COLO668 (cell line): ENCODE results near the gene GNAO1.
"Not testable (repeated sequence)": the region's sequence is repeated elsewhere in the genome, so short reads cannot be mapped to it uniquely, and the experiment has no call there.

Source experiments
- DNase-seq: peaks from one replicate; lab custom pipeline; 2025; ENCODE audit not compliant: unreplicated experiment; lab: John Stamatoyannopoulos, UW

GNAO1 gene

GRCh38 chr16:56379044-56379443, 187.8 kb downstream of the GNAO1 start:
- DNase-seq, result not testable (repeated sequence)

- not testable (repeated sequence) for DNase-seq
Observed at GRCh38 chr16:56380778-56381485, 189.6 kb downstream of the GNAO1 start.

DNA sequence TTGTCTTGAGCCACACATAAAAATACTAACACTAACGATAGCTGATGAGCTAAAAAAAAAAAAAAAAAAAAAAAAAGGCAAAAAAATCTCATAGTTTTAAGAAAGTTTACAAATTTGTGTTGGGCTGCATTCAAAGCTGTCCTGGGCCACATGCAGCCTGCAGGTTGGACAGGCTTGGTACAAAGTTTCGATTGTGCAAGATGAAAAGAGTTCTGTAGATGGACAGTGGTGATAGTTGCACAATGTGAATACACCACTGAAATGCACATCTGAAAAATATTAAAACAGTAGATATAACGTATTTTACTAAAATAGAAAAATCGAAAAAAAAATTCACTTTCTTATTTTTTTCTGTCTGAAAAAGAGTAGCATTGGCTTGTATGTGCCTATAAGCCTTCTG, 191.2 kb downstream of the GNAO1 start:
- DNase-seq, result no peak

DNA sequence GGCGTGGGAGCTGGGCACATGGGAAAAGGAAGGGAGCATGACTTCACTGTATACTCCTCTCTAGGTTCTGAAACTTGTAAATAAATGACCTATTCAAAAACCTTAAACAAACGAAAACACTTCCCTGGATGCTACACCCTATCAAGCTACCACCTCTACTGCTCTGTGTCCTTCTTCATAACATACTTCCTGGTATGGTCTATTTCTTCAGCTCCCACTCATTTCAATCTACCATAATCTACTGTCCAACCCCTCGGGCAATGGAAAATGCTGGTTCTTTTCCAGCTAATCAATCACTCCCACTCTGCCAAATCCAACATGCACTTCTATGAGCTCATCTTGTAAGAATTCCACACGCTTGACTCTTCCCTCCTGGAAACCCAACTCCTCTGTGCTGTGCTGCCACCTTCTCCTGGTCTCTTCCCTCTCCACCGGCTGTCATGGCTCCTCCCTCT, 191.6 kb downstream of the GNAO1 start:
- no peak for DNase-seq

DNA sequence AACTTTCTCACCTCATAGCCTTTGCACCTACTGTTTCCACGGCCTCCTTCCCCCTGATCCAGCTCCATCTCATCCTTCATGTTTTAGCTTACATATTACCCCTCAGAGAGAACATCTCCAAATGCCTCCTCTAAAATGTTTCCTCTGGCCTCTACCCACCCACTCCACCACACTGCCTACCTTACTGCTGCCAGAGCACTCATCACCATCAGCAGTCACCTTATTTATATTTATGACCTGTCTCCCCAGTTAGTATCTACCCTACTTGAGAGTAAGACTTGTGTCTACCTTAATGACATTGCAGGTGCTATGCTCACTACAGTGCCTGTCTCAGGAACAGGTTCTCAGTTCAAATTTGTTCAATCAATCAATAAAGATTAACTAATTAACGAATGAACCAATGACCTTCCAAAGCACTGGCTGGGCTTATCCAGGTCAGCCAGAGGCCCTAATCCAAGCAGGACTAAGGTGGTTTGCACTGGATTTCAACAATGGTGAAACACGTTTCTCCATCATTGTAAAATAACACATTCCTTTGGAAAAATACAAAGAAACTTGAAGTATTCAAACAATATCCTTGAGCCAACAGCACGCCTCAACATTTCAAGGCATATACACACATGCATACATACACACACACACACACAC, 192.9 kb downstream of the GNAO1 start:
- DNase-seq, result no peak

GRCh38 chr16:56387396-56387795, 196.1 kb downstream of the GNAO1 start:
- no peak for DNase-seq

- no peak for DNase-seq
Observed at GRCh38 chr16:56388209-56388608, 196.9 kb downstream of the GNAO1 start.

GRCh38 chr16:56389554-56389953, 198.3 kb downstream of the GNAO1 start:
- no peak for DNase-seq

GRCh38 chr16:56396724-56397123, 205.4 kb downstream of the GNAO1 start:
- not testable (repeated sequence) for DNase-seq

DNA sequence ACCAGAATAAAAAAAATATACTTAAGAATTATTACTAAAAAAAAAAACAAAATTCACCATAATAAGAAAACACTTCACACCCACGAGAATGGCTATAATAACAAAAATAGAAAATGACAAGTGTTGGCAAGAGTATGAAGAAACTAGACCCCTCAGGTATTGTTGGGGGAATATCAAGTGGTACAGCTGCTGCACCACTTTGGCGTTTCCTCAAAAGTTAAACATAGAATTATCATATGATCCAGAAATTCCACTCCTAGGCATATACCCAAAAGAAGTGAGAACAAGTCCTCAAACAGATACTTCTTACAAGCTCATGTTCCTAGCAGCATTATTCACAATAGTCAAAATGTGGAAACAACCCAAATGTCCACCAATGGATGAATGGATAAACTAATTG, 207.8 kb downstream of the GNAO1 start:
- DNase-seq, result no peak

GRCh38 chr16:56399486-56399885, 208.2 kb downstream of the GNAO1 start:
- DNase-seq, result no peak

DNA sequence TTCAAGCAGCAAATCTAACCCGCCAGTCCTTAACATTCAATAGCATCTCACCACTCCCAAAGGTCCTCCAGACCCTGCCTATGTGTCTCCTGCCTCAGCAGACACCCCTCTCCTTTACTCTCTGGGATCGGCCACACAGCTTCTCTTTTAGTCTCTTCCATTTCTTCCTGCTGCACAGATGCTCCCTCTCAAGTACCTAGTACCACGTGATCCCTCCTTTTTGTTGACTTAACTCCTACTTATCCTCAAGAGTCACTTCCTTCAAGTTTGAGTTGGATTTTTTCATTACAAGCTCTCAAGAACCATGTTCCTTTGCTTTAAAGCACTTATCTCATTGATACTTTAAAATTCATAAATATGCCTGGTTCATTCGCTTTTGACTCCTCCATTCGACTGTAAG, 209.2 kb downstream of the GNAO1 start:
- no peak for DNase-seq

DNA sequence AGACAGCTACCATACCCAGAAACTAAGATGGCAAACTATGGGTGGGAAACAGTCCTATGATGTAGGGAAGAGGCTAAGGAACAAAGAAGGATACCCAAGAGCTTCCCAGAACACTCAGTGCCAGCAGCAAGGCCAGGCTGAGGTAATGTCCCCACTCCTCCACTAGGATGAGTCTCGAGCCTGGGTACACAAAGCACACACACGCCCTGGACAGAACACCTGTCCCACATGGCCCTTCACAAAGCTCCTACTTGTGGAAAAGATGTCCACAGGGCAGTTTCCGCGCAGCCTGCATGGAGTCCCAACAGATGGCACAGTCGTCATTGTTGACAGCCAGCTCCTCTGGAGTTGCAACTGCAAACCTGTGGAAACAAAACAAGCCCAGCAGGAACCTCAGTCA, 210.2 kb downstream of the GNAO1 start:
- peak; percentile 40 for DNase-seq

DNA sequence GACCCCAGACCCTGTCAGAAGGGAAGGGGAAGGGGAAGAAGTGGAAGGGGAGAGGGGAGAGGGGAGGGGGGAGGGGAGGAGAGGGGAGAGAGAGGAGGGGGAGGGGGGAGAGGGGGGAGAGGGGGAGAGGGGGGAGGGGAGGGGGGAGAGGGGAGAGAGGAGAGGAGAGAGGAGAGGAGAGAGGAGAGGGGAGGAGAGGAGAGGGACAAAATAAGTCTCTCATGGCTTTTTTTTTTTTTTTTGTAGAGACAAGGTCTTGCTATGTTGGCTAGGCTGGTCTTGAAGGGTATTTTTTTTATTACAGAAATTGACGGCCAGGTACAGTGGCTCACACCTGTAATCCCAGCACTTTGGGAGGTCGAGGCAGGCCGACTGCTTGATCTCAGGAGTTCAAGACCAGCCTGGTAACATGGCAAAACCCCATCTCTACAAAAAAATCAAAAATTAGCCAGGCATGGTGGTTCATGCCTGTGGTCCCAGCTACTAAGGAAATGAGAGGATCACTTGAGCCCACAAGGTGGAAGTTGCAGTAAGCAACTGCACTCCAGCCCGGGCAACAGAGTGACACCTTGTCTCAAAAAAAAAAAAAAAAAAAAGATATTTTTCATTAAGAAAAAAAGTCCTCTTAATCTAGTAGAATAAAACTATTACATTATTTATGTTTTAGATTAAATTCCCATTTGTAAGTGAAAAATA, 214.8 kb downstream of the GNAO1 start:
- no peak for DNase-seq
